A673 (cell line): ENCODE data around the gene SARDH. TPM values are rescaled to one million over a fixed set of nuclear protein-coding genes. Genes with fewer than 3 reads are reported as not detected.

Experiments used
- BruUV-seq: library from RNA; stranded (reverse); fragments of 400-500 nt; replicated peaks from 2 replicates; lab custom pipeline; 2021; lab: Mats Ljungman, UMichigan
- CTCF ChIA-PET: fragments of 300-600 bp; sonication (Branson Sonifier 250); formaldehyde crosslinking; loops from one replicate; lab custom pipeline; 2022; ENCODE audit warnings: antibody characterized with exemption; lab: Charles Lee
- POLR2A ChIA-PET: fragments of 300-600 bp; sonication (Branson Sonifier 250); formaldehyde crosslinking; loops from one replicate; lab custom pipeline; 2022; ENCODE audit warnings: antibody characterized with exemption; ENCODE audit not compliant: low non-redundant PET; lab: Charles Lee
- DNase-seq: peaks from one replicate; pipeline ENCODE4 v3.0.0-alpha.2; 2015; ENCODE audit warnings: low spot score
- H3K27ac ChIP-seq: fragments of 200-600 bp; sonication (generic); 2 replicates; pipeline ENCODE4 v1.5.1; 2016; ENCODE audit warnings: mixed run types, low read depth, mild to moderate bottlenecking, mixed read lengths, antibody characterized with exemption, low read length; ENCODE audit not compliant: poor library complexity, severe bottlenecking
- H3K27me3 ChIP-seq: fragments of 200-600 bp; sonication (generic); replicated peaks from 2 replicates; pipeline ENCODE4 v1.6.1; 2017; ENCODE audit warnings: mixed run types, low read depth, mild to moderate bottlenecking, mixed read lengths, antibody characterized with exemption, low read length; ENCODE audit not compliant: insufficient read depth, poor library complexity
- H3K36me3 ChIP-seq: fragments of 200-600 bp; sonication (generic); 2 replicates; pipeline ENCODE4 v1.6.1; 2016; ENCODE audit warnings: mixed run types, mild to moderate bottlenecking, mixed read lengths, antibody characterized with exemption, low read length; ENCODE audit not compliant: insufficient read depth, poor library complexity, severe bottlenecking
- H3K4me1 ChIP-seq: fragments of 200-600 bp; sonication (generic); 2 replicates; pipeline ENCODE4 v1.6.1; 2017; ENCODE audit warnings: mixed run types, mild to moderate bottlenecking, mixed read lengths, antibody characterized with exemption, low read length; ENCODE audit not compliant: insufficient read depth, poor library complexity, severe bottlenecking
- H3K4me3 ChIP-seq: fragments of 200-600 bp; sonication (generic); 2 replicates; pipeline ENCODE4 v1.5.1; 2016; ENCODE audit warnings: low read depth, mixed run types, mild to moderate bottlenecking, mixed read lengths, low read length; ENCODE audit not compliant: poor library complexity, severe bottlenecking
- H3K9me3 ChIP-seq: fragments of 200-600 bp; sonication (generic); 2 replicates; pipeline ENCODE4 v1.6.1; 2016; ENCODE audit warnings: mixed run types, low read depth, mild to moderate bottlenecking, mixed read lengths, antibody characterized with exemption, low read length; ENCODE audit not compliant: poor library complexity, severe bottlenecking
- CTCF ChIP-seq: fragments of 300-800, 200-600 bp; sonication (generic); conservative IDR thresholded peaks from 2 replicates; pipeline ENCODE4 v1.5.1; 2017; ENCODE audit warnings: low read depth, mild to moderate bottlenecking, antibody characterized with exemption, low read length, moderate library complexity, mixed read lengths
- EZH2 ChIP-seq: fragments of 200-600 bp; sonication (generic); IDR thresholded peaks from 2 replicates; pipeline ENCODE4 v1.6.1; 2017; ENCODE audit warnings: borderline replicate concordance, low read depth, mild to moderate bottlenecking, mixed read lengths, antibody characterized with exemption, low read length; ENCODE audit not compliant: poor library complexity, severe bottlenecking
- intact Hi-C: fragments of 100-400 bp; cut with micrococcal nuclease; formaldehyde crosslinking; loops from one replicate; pipeline ENCODE4 v1.10.0; 2022; ENCODE audit not compliant: unreplicated experiment
- total RNA-seq: library from RNA; stranded (reverse); gene quantifications from 2 replicates; pipeline ENCODE4 v1.2.3, GENCODE V29; 2021

SARDH gene
- total RNA-seq, 1 experiment from 2014 or later: 0.37 TPM

- intact Hi-C loops: no loop called here
- no peak for DNase-seq
- H3K27ac ChIP-seq: no peak overlapping the region
- H3K4me1 ChIP-seq: no peaks in the 10 kb centered on the region
- CTCF ChIA-PET: no interaction called here
- no peak overlapping the region for H3K4me3 ChIP-seq
- no peaks in the 10 kb centered on the region for H3K9me3 ChIP-seq
- H3K36me3 ChIP-seq: no peaks in the 10 kb centered on the region
- POLR2A ChIA-PET: no interaction called here
- TF ChIP-seq CTCF (no peak), EZH2 (no peak)
- no peaks in the 10 kb centered on the region for H3K27me3 ChIP-seq
- BruUV-seq: no TSS peak
Observed at GRCh38 chr9:133636902-133637301, 101.2 kb downstream of the SARDH start.

GRCh38 chr9:133635533-133636531 is 102.3 kb downstream of the SARDH start, which contains the start of gene DBH:
Gene DBH, plus strand, starts transcription at chr9:133636363. Its CDS starts 9 bp downstream, at chr9:133636372.
- Histone ChIP-seq H3K36me3 (no peaks in the 10 kb centered on the region), H3K27me3 (no peaks in the 10 kb centered on the region), H3K4me1 (no peaks in the 10 kb centered on the region), H3K9me3 (no peaks in the 10 kb centered on the region), H3K27ac (no peak within 1 kb of the TSS), H3K4me3 (no peak within 1 kb of the TSS)
- intact Hi-C loops: no loop called here
- ChIA-PET CTCF (no interaction called here), POLR2A (no interaction called here)
- TF ChIP-seq EZH2: no peak
- no peak for TF ChIP-seq CTCF
- no TSS peak for BruUV-seq
- DNase-seq: no peak

GRCh38 chr9:133635098-133635497 is 103.1 kb downstream of the SARDH start:
- H3K4me3 ChIP-seq: no peak overlapping the region
- BruUV-seq: no TSS peak
- H3K27me3 ChIP-seq: no peaks in the 10 kb centered on the region
- no peak for DNase-seq
- TF ChIP-seq EZH2: no peak
- no peak for TF ChIP-seq CTCF
- H3K4me1 ChIP-seq: no peaks in the 10 kb centered on the region
- ChIA-PET CTCF (no interaction called here), POLR2A (no interaction called here)
- H3K27ac ChIP-seq: no peak overlapping the region
- intact Hi-C loops: no loop called here
- no peaks in the 10 kb centered on the region for H3K36me3 ChIP-seq
- H3K9me3 ChIP-seq: no peaks in the 10 kb centered on the region
